MG63 (cell line): ENCODE measurements around the gene NAPB. TPM values are rescaled to one million over a fixed set of nuclear protein-coding genes. Genes with fewer than 3 reads are reported as not detected.
"Not testable (repeated sequence)": the region's sequence is repeated elsewhere in the genome, so short reads cannot be mapped to it uniquely, and the experiment has no call there.

Experiments used
- DNase-seq: peaks from one replicate; pipeline ENCODE4 v3.0.0-alpha.2; 2020
- H3K27me3 ChIP-seq: fragments of 250-450 bp; sonication (Bioruptor Pico); 2 replicates; pipeline ENCODE4 v1.5.1; 2020; ENCODE audit warnings: mild to moderate bottlenecking, moderate library complexity
- H3K36me3 ChIP-seq: fragments of 250-450 bp; sonication (Bioruptor Pico); 2 replicates; pipeline ENCODE4 v1.5.1; 2020; ENCODE audit warnings: mild to moderate bottlenecking, moderate library complexity
- H3K4me3 ChIP-seq: fragments of 250-450 bp; sonication (Bioruptor Pico); 2 replicates; pipeline ENCODE4 v1.5.1; 2020; ENCODE audit warnings: mild to moderate bottlenecking, moderate library complexity
- H3K9me3 ChIP-seq: fragments of 250-450 bp; sonication (Bioruptor Pico); 2 replicates; pipeline ENCODE4 v1.5.1; 2020; ENCODE audit warnings: mild to moderate bottlenecking, moderate library complexity
- total RNA-seq: library from RNA; depleted of rRNA; stranded (reverse); fragments of >200 nt; shearing (Covaris generic); gene quantifications from 2 replicates; pipeline ENCODE4 v1.2.3, GENCODE V29; 2014; ENCODE audit warnings: low replicate concordance

Gene NAPB
- total RNA-seq, 1 experiment from 2014 or later = 0.82 TPM

GRCh38 chr20:23348510-23348909 is 72.8 kb downstream of the NAPB start:
- H3K9me3 ChIP-seq, H3K27me3 ChIP-seq, H3K36me3 ChIP-seq, DNase-seq, H3K4me3 ChIP-seq: not testable (repeated sequence)

GRCh38 chr20:23347791-23348190 is 73.5 kb downstream of the NAPB start:
- Histone ChIP-seq H3K4me3 (no peak overlapping the region), H3K36me3 (no peaks in the 10 kb centered on the region; the same call in 1 of the 2 replicates), H3K27me3 (no peaks in the 10 kb centered on the region), H3K9me3 (no peaks in the 10 kb centered on the region)
- DNase-seq = no peak

- no peak for DNase-seq
- H3K9me3 ChIP-seq = no peaks in the 10 kb centered on the region
- no peaks in the 10 kb centered on the region; the same call in 1 of the 2 replicates for H3K36me3 ChIP-seq
- no peak overlapping the region for H3K4me3 ChIP-seq
- H3K27me3 ChIP-seq = no peaks in the 10 kb centered on the region
These were observed 75.3 kb downstream of the NAPB start for GRCh38 chr20:23346002-23346401.

- DNase-seq = no peak
- Histone ChIP-seq H3K4me3 (no peak overlapping the region), H3K27me3 (no peaks in the 10 kb centered on the region), H3K9me3 (no peaks in the 10 kb centered on the region), H3K36me3 (no peaks in the 10 kb centered on the region)
These were observed 77.0 kb downstream of the NAPB start for GRCh38 chr20:23344336-23344735.

- no peaks in the 10 kb centered on the region for H3K36me3 ChIP-seq
- no peaks in the 10 kb centered on the region for H3K9me3 ChIP-seq
- DNase-seq = no peak
- no peaks in the 10 kb centered on the region for H3K27me3 ChIP-seq
- H3K4me3 ChIP-seq = no peak overlapping the region
These were observed 77.7 kb downstream of the NAPB start for GRCh38 chr20:23343590-23343989.

- no peak for DNase-seq
- H3K4me3 ChIP-seq = no peak overlapping the region
- no peaks in the 10 kb centered on the region for H3K9me3 ChIP-seq
- H3K27me3 ChIP-seq = no peaks in the 10 kb centered on the region
- no peaks in the 10 kb centered on the region for H3K36me3 ChIP-seq
These were observed 80.2 kb downstream of the NAPB start for GRCh38 chr20:23341073-23341472.

GRCh38 chr20:23340524-23340923 is 80.8 kb downstream of the NAPB start:
- DNase-seq = no peak
- Histone ChIP-seq H3K27me3 (no peaks in the 10 kb centered on the region), H3K9me3 (no peaks in the 10 kb centered on the region), H3K4me3 (no peak overlapping the region), H3K36me3 (no peaks in the 10 kb centered on the region)

- no peaks in the 10 kb centered on the region for H3K9me3 ChIP-seq
- no peaks in the 10 kb centered on the region for H3K27me3 ChIP-seq
- DNase-seq = no peak
- no peaks in the 10 kb centered on the region for H3K36me3 ChIP-seq
- no peak overlapping the region for H3K4me3 ChIP-seq
These were observed 81.3 kb downstream of the NAPB start for GRCh38 chr20:23339986-23340385.

GRCh38 chr20:23337312-23337711 is 84.0 kb downstream of the NAPB start:
- no peak for DNase-seq
- H3K36me3 ChIP-seq = no peaks in the 10 kb centered on the region
- no peaks in the 10 kb centered on the region for H3K27me3 ChIP-seq
- H3K9me3 ChIP-seq = no peaks in the 10 kb centered on the region
- no peak overlapping the region for H3K4me3 ChIP-seq

- Histone ChIP-seq H3K27me3 (no peaks in the 10 kb centered on the region), H3K4me3 (no peak overlapping the region), H3K9me3 (no peaks in the 10 kb centered on the region), H3K36me3 (no peaks in the 10 kb centered on the region)
- no peak for DNase-seq
These were observed 84.8 kb downstream of the NAPB start for GRCh38 chr20:23336476-23336875.

- DNase-seq = no peak
- no peaks in the 10 kb centered on the region for H3K36me3 ChIP-seq
- no peaks in the 10 kb centered on the region for H3K9me3 ChIP-seq
- no peak overlapping the region for H3K4me3 ChIP-seq
- H3K27me3 ChIP-seq = no peaks in the 10 kb centered on the region
These were observed 85.8 kb downstream of the NAPB start for GRCh38 chr20:23335521-23335920.

- no peaks in the 10 kb centered on the region for H3K36me3 ChIP-seq
- no peak overlapping the region for H3K4me3 ChIP-seq
- no peaks in the 10 kb centered on the region for H3K9me3 ChIP-seq
- no peak for DNase-seq
- no peaks in the 10 kb centered on the region for H3K27me3 ChIP-seq
These were observed 87.2 kb downstream of the NAPB start for GRCh38 chr20:23334111-23334510.

- Histone ChIP-seq H3K36me3 (no peaks in the 10 kb centered on the region), H3K4me3 (no peak overlapping the region), H3K9me3 (no peaks in the 10 kb centered on the region), H3K27me3 (no peaks in the 10 kb centered on the region)
- no peak for DNase-seq
These were observed 88.8 kb downstream of the NAPB start for GRCh38 chr20:23332467-23332866.

- DNase-seq = no peak
- Histone ChIP-seq H3K9me3 (no peaks in the 10 kb centered on the region), H3K27me3 (no peaks in the 10 kb centered on the region), H3K36me3 (no peaks in the 10 kb centered on the region), H3K4me3 (no peak overlapping the region)
These were observed 89.6 kb downstream of the NAPB start for GRCh38 chr20:23331450-23332350.

- no peak overlapping the region for H3K4me3 ChIP-seq
- DNase-seq = no peak
- no peaks in the 10 kb centered on the region for H3K36me3 ChIP-seq
- H3K27me3 ChIP-seq = no peaks in the 10 kb centered on the region
- H3K9me3 ChIP-seq = no peaks in the 10 kb centered on the region
These were observed 93.5 kb downstream of the NAPB start for GRCh38 chr20:23327617-23328333.

GRCh38 chr20:23326774-23327173 is 94.5 kb downstream of the NAPB start:
- no peak for DNase-seq
- Histone ChIP-seq H3K9me3 (no peaks in the 10 kb centered on the region), H3K36me3 (no peaks in the 10 kb centered on the region), H3K27me3 (no peaks in the 10 kb centered on the region), H3K4me3 (no peak overlapping the region)

- H3K36me3 ChIP-seq = no peaks in the 10 kb centered on the region
- no peak overlapping the region for H3K4me3 ChIP-seq
- H3K9me3 ChIP-seq = no peaks in the 10 kb centered on the region
- DNase-seq = no peak
- H3K27me3 ChIP-seq = no peaks in the 10 kb centered on the region
These were observed 96.2 kb downstream of the NAPB start for GRCh38 chr20:23325107-23325506.
